HG03135 (cell line): ENCODE results near the gene BAZ1B.
"Not testable (repeated sequence)": the region's sequence is repeated elsewhere in the genome, so short reads cannot be mapped to it uniquely, and the experiment has no call there.

Source experiments
- ATAC-seq: cut with Tn5 transposase; IDR thresholded peaks from one replicate; pipeline ENCODE4 v1.9.1; 2021; ENCODE audit warnings: mild to moderate bottlenecking, moderate library complexity; ENCODE audit not compliant: unreplicated experiment

Gene BAZ1B

DNA sequence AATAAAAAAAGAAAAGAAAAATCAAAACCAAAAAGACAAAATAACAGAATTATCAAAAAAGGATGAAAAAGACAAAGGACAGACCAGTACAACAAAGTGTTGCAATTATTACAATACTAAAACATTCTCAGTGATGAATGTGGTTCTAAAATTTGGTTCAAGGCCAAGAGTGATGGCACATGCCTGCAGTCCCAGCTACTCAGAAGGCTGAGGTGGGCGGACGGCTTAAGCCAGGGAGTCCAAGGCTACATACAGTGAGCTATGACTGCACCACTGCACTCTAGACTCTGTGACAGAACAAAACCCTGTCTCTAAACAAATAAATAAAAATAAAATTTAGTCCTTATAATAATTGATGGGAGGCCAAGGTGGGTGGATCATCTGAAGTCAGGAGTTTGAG, 14.5 kb downstream of the BAZ1B start:
- no peak for ATAC-seq

DNA sequence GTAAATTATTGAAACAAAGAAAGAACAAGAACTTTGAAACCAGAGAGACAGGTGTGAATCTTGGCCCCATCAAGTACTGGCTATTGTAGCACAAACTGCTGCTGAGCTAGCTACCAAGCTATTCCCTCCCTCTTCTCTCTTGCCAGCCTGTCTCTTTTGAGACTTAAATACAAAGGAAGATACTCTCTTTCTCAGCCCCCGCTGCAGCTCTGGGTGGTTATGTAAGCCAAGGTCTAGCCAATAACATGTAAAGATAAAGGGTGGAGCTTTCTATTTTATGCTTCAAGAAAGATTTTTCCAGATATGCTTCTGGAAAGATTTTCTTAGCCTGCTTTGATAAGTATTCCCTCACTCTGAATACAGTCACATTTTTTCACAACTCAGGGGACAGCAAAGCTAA, 17.2 kb downstream of the BAZ1B start:
- ATAC-seq = no peak

DNA sequence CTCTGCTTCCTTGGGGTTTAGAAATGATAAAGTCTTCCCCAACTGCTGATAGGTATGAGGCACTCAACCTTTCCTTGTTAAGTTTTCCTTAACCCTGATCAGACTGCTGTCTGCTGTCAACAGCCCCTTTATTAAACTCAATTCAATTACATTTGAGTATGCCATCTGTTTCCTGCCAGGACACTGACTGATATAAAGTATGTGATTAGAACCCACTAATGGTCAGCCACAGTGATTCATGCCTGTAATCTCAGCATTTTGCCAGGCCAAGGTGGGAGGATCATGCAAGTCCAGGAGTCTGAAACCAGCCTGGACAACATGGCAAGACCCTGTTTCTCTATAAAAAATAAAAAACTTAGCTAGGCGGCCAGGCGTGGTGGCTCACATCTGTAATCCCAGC, 18.1 kb downstream of the BAZ1B start:
- ATAC-seq = no peak

DNA sequence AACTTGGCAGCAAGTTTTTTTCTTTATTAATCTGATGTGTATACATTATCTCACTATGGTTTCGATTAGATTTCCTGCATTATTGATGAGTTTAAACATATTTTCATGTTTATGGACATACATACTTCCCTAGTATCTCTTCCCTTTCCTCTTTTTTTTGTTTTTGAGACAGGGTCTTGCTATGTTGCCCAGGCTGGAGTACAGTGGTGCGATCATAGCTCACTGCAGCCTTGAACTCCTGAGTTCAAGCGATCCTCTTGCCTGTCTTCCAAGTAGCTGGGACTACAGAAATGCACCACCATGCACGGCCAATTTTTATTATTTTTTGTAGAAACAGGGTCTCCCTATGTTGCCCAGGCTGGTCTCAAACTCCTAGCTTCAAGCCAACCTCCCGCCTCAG, 18.9 kb downstream of the BAZ1B start:
- ATAC-seq = no peak

DNA sequence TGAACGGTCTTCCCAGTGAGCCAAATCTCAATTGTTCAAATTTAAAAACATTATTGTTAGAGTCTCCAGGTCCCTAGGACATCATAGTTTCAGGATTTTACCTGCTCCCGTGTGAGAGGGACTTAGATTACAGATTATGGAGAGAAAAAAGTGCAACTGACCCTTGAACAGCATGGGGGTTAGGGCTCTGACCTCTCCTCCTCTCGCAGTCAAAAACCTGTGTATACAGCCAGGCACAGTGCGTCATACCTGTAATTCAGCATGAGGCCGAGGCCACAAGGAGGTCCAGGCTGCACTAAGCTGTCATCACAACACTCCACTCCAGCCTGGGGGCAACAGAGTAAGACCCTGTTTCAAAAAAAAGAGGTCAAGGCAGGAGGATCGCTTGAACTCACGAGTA, 25.5 kb downstream of the BAZ1B start:
- no peak for ATAC-seq

DNA sequence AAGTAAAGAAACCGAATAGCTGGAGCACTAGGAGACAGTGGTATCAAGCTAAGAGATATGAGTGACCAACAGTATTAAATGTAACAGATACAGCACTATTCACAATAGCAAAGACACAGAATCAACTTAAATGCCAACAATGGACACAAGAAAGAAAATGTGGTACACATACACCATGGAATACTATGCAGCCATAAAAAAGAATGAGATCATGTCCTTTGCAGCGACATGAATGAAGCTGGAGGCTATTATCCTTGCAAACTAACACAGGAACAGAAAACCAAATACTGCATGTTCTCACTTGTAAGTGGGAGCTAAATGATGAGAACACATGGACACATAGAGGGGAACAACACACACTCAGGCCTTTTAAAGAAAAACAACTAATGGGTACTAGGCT, 26.6 kb downstream of the BAZ1B start:
- not testable (repeated sequence) for ATAC-seq

DNA sequence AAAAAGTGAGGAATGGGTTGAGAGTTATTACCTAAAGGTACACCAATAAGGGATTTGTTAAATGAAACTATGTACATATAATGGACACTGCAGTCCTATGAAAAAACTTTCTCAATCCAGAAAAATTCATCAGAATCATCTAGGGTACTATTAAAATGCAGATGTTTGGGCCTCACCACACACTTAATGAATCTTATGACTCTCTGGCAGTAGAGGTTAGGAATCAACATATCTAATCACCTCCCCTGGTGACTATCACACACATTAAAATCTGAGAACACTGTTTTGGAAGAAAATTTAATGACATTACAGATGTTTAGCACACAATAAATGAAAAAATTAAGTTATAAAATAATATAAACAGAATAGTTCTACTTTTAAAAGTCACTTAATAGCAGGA, 32.1 kb downstream of the BAZ1B start:
- no peak for ATAC-seq

DNA sequence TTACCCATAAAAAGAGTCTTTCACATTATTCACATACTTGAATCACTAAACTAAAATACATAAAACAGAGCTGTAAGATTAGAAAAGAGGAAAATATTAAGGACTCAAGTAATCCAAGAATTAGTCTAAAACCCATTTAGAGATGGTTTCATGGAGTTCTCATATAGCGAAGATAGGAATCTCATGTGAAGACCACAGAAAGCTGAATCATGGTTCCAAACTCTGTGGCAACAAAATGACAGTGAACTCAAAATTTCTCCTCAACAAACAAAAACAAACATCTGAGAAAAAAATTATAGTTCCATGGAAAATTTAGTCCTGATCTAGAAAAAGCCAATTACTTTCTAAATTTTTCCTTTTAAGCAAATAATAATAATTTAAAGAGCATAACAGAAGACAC, 34.6 kb downstream of the BAZ1B start:
- no peak for ATAC-seq

DNA sequence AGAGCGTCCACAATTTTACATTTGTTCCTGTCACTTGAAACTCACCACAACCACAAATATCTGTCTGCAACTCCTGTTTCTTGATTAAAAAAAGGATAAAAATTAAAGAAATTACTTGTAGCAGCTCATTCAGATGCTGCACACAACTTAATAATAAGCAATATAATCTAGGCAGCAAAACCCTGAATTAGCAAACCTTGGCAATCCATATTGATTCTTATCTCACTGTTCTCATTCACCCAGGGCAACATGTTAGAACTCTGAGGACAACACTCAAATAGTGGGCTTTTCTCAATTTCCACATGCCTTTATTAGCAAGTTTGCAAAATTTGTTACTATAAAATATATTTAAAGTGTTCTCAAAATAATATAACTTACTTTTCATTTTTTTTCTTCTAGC, 38.9 kb downstream of the BAZ1B start:
- no peak for ATAC-seq

DNA sequence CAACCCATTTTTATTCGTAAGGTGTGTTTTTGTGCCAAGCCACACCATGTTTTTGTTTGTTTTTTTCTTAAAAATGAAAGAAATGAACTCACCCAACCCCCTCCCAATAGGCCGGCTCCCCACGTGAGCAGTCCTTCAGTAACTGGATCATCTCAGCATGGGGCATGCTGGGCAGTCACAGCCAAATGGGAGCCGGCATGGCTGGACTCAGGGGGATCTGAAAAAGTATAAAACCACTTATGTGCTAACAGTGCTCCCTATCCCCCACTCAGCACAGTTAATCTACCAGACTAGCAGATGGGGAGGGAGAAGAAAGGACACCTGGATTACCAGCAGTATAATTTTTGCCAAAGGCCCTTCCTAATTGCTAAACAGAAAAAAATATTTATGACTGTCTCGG, 39.3 kb downstream of the BAZ1B start:
- no peak for ATAC-seq

DNA sequence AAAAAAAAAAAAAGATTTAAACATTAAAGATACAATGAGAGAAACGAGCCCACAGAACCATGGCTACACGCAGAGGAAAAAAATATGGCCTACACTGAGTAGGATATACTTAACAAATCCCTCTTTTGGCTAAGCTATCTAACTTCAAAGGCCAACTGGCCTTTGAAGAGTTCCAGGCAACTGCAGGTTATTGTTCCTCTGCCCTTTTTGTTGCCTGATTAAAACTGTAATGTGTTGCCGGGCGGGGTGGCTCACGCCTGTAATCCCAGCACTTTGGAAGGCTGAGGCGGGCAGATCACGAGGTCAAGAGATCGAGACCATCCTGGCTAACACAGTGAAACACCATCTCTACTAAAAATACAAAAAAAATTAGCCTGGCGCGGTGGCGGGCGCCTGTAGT, 40.6 kb downstream of the BAZ1B start:
- not testable (repeated sequence) for ATAC-seq

DNA sequence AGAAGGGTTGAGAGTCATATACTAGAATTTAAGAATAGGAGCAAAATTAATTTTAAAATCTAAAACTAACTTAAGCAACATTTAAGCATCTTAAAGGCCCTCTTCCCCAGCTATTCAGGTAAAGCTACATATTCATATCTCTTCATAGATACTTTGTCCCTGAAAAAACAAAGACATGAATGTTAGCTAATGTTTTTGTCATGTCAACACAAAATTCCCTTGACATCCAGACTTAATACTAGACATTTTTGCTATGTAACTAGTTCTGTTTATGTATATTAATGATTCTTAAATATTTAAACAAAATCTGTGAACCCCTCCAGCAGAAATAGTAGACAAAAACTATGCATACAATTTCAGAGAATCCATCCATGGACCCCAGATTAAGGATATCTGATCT, 43.5 kb downstream of the BAZ1B start:
- no peak for ATAC-seq

DNA sequence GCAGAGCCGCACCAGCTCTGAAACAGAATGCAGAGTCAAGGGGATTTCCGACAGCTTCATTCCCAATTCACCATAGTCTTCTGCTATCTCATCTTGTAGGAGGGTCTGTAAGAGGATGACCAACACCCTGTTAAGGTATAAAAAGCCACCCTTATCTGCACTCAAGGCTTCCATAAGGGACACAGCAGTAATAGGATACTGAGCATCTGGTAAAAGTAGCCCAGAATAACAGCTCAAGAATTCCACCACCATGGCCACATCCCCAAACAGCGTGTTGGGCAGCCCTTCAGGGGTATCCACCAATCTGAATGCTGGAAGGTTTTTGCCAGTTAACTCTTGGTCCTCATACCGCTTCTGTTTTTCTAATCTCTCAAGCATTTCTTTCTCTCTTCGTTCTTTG, 44.7 kb downstream of the BAZ1B start:
- ATAC-seq = no peak

DNA sequence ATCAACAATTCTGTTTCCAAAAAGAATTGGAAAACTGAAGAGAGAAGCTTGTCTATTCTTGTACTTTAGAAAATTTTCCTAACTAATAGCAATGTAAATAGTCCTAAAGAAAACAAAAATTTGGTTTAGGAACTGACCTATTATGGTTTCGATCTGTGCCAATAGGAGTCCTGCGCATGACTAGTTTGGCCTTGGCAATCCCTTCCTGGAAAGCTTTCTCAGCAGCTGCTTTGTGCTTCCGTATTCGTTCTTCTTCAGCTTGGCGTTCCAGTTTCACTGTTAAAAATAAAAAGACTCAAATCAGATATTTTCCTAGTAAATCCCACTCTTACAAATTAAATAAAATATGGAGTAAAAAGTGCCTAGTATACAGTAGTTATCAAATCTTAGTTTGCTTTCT, 51.9 kb downstream of the BAZ1B start:
- no peak for ATAC-seq

DNA sequence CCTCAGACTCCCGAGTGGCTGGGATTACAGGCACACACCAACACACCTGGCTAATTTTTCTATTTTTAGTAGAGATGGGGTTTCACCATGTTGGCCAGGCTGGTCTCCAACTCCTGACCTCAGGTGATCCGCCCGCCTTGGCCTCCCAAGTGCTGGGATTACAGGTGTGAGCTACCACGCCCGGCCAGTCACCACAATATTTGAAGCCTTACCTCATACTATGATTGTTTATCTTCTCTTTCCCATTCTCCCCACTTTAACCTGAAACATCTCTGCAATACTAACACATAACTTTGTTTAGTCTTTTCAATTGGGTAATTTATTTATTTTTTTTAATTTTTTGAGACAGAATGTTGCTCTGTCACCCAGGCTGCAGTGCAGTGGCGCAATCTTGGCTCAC, 55.0 kb downstream of the BAZ1B start:
- not testable (repeated sequence) for ATAC-seq

DNA sequence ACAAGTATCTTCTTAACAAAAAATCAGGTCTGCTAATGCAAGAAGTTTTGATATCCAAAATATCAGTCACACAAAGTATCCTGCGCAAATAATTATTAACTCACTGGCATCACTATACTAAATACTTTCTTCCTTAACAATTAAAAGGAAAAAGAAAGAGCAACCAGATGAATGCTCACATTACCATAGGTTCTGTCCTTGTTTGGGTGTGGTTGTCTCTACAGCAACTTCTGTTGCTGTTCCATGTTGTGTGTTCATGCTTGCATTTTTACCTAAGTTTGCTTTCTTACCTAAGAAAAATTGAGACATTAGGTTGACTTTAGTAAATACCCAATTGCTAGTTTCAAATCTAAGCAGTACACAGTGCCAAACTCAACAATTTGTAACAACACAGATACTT, 56.0 kb downstream of the BAZ1B start:
- no peak for ATAC-seq

DNA sequence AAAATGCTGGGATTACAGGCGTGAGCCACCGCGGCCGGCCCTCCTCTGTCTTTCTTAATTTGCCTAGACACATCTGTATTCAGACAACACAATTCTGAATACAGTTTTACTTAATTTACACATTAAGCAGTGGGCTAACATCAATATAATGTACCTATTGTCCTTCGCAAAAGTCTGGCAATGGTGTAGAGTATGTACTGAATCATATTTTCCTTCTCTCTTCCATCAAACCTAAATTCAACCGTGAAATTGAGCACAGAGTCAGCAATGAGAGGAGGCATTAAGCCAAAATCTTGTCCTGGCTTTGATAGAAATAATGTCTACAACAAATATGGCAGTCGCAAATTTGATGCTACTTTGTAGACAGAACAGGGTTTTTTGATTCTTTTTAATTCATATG, 58.1 kb downstream of the BAZ1B start:
- ATAC-seq = no peak

DNA sequence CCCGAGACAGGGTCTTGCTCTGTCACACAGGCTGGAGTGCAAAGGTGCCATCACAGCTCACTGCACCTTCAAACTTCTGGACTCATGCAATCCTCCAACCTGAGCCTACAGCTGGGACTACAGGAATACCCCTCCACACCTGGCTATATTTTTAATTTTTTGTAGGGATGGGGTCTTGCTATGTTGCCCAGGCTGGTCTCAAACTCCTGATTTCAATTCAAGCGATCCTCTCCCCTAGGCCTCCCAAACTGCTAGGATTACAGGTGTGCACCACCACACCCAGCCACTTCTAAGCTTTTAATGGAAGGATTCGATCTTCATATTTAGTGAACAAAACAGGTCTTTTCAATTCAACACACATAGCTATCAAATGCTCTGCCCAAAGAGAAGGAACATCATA, 58.8 kb downstream of the BAZ1B start:
- ATAC-seq = no peak

DNA sequence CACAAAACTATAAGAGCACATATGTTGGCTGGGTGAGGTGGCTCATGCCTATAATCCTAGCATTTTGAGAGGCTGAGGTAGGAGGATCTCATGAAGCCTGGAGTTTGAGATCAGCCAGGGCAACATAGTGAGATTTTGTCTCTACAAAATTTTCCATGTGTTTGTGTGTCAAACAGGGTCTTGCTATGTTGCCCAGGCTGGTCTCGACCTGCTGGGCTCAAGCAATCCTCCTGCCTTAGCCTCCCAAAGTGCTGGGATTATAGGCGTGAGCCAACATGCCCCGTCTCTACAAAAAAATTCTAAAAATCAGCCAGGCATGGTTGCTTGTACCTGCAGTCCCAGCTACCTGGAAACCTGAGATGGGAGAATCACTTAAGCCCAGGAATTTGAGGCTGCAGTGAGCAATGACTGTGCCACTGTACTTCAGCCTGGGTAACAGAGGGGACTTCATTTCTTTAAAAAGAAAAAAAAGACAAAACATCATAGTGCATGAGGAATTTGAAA, 60.3 kb downstream of the BAZ1B start:
- ATAC-seq = no peak

DNA sequence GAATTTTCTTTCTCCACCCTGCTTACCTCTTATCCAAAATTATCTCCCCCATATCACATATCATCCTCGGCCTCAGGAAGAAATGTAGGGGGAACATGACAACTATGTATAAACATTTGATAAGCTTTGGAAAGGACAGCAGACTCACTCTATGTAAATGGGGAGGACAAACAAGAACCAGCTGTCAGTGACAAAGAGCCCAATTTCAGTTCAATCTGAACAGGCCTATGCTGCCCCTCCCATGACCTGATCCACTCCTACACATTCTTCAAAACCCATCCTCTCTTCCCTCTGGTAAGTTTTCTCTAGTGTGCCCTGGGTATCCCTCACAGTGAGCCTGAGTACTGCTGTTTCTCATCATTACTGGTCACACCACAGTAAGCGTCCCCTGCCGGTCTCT, 67.7 kb downstream of the BAZ1B start:
- ATAC-seq = no peak

DNA sequence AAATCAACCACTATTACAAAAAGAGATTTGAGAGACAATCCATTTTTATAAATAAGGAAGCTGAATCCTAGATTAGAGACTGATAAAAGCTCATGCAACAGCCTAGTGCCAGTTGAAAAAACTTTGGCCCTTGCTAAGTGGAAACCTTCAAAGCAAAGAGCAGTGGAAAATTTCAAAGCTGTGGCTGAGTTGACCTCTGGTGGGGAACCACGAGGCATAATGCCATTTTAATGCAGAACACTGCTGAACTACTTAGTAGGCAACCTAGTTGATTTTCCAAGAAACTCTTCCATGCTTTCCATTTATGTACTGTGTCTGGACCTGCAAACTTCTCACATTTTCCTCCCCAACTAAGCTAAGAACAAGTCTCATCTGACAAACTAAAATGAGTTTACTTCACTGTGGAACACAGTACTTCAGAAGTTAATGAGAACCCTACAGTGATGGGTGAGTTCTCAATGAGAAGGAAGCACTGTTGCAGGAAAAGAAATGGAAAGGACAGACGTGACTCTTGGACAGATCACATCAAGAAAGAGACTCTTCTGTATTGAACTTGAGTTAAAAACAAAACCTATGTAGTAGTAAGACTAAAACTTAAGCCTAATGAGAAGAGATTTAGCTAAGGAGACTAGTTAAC, 69.0 kb downstream of the BAZ1B start:
- no peak for ATAC-seq

DNA sequence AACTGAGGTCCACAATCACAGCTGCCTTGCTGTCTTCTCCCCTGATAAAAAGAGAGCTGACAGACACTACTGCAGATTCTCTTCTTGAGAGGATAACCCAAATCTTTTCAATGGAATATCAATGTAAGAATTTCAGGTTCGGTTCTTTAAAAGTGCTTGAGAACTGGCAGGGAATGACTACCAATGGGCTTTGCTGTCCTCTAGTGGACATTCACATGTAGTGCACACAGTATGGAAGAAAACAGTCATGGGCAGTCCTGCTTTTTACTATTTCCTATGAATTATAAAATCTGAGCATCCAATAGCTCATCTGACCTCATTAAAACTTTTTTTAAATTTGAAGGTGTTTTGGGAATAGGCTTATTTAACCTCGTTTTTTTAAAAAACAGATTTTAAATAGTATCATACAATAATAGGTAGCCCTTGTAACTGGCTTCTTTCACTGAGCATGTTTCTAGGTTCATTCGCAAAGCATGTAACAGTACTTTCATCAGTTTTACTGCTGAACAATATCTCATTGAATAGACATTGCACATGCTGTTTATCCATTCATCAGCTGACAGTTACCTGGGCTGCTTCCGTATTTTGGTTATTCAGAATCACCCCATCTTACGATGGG, 70.2 kb downstream of the BAZ1B start:
- ATAC-seq = no peak

DNA sequence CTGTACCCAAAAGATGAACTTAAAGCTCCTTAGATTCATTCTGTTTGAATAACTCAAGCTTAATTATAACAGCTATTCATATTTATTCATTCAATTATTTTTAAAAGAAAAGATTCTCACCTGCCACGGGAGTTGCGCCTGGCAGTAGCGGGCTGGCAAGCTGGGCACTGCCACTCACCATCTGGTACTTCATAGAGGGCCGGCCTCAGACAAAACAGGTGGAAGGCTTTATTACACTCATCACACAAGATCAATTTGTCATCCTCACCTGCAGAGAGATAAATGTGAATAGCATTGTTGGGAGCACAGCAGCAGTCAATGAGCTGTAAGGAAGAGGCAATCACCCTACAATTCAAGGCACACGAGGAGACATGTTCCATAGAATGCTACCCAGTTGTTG, 72.7 kb downstream of the BAZ1B start:
- ATAC-seq = no peak
